Ovary (tissue), 9 donors: ENCODE measurements around the gene SIDT2. TPM values are rescaled to one million over a fixed set of nuclear protein-coding genes. Genes with fewer than 3 reads are reported as not detected.
A peak's percentile ranks its signal among the peaks of the same experiment; 100 is the strongest.

ENCODE experiments used
- DNase-seq, 5 donors: peaks; one replicate each; pipeline ENCODE4 v3.0.0-alpha.2; 2019 to 2020
- H3K27ac ChIP-seq, 2 donors: fragments of 200-600 bp; one replicate each; pipeline versions ENCODE4 v1.5.1 to v1.8.0; 2019 to 2022
- H3K27me3 ChIP-seq: fragments of 200-600 bp; one replicate; pipeline ENCODE4 v1.8.0; 2022
- H3K36me3 ChIP-seq: fragments of 200-600 bp; sonication (generic); one replicate; pipeline ENCODE4 v1.5.1; 2019
- H3K4me1 ChIP-seq: one replicate; pipeline ENCODE4 v1.8.1; 2013; ENCODE audit warnings: mild to moderate bottlenecking, moderate library complexity; ENCODE audit not compliant: insufficient read depth
- H3K4me3 ChIP-seq: fragments of 200-600 bp; sonication (generic); one replicate; pipeline ENCODE4 v1.5.1; 2017
- H3K9me3 ChIP-seq, 2 donors: fragments of 200-600 bp in 1 of 2; sonication (generic) in 1 of 2; one replicate each; pipeline versions ENCODE4 v1.5.1 to v1.8.1; 2013 to 2019; ENCODE audit warnings: mild to moderate bottlenecking in 1 of 2, moderate library complexity in 1 of 2
- CTCF ChIP-seq, 3 donors: fragments of 450-650 bp in 2 of 3; fragments of 200-600 bp in 1 of 3; IDR thresholded peaks; one replicate each; pipeline versions ENCODE4 v1.5.1 to v1.8.0; 2016 to 2022; ENCODE audit warnings: antibody characterized with exemption in 3 of 3, mild to moderate bottlenecking in 1 of 3
- EP300 ChIP-seq: sonication (generic); formaldehyde crosslinking; IDR thresholded peaks from one replicate; pipeline ENCODE4 v1.6.1; 2017; ENCODE audit warnings: antibody characterized with exemption
- POLR2A ChIP-seq: fragments of 450-650 bp; IDR thresholded peaks from one replicate; pipeline ENCODE4 v1.6.1; 2017; ENCODE audit warnings: antibody characterized with exemption, mild to moderate bottlenecking, moderate library complexity
- WGBS, 3 donors: extraction: QIAGEN DNeasy Blood & Tissue Kit in 1 of 3; methylation state at CpG; one replicate each; pipeline versions ENCODE4 v1.1.5 to v1.1.7; 2013 to 2017; 5-methylcytosine and 5-hydroxymethylcytosine counted together
- intact Hi-C, 4 donors: fragments of 100-400 bp; cut with DNase I; formaldehyde crosslinking; loops; one replicate each; pipeline versions ENCODE4 v1.11.0 to v1.15.1; 2022 to 2023
- polyA plus RNA-seq, 2 donors: library from polyadenylated mRNA; stranded (reverse); fragments of 200-250 nt in 1 of 2; fragments of 350-450 nt in 1 of 2; fragmentation: Illumina TruSeq in 1 of 2; extraction: RNeasy Lipid Tissue Mini Kit (QIAGEN cat#74804) in 1 of 2; gene quantifications; one replicate each; pipeline ENCODE4 v1.2.3, GENCODE V29; 2013 to 2014
- total RNA-seq, 7 donors: library from RNA; depleted of rRNA in 2 of 7; stranded (reverse); fragments of >200 nt in 2 of 7; fragmentation: NEBNext Ultra II Directional in 3 of 7; extraction: Animal tissue kit (Norgen Biotek cat#: 25700) in 3 of 7; gene quantifications; one replicate each; pipeline versions ENCODE4 v1.1.0 to v1.2.4, GENCODE V29; 2016 to 2023
- donor health status: DM: no; HTN: no; CAD: no; lungs with moderate emphysema.
- donor health status: DM: no; HTN: no; CAD: no.
- donor health status: Bipolar disorder and iron deficiency.
- donor health status: DM: yes; HTN: yes; CAD: no.
- donor health status: DM: no; HTN: no; CAD: no.
- donor health status: DM: yes; HTN: yes; CAD: no.

SIDT2 gene
- total and polyA plus RNA-seq, 9 donors = 36.5 to 141 (median 73.7) TPM

- TF ChIP-seq POLR2A = no peak
- TF ChIP-seq CTCF (IDR thresholded peaks at IDR 0.05) = peak; percentile 54 to 84 (median 80)
- TF ChIP-seq EP300 = no peak
- DNase-seq = peak in 2 of 5 donors; percentile 51 to 53
- Histone ChIP-seq H3K4me3 (no peak overlapping the region), H3K27me3 (no peaks in the 10 kb centered on the region), H3K4me1 (peaks cover 4% of the 10 kb centered on the region), H3K27ac (no peak overlapping the region), H3K36me3 (no peaks in the 10 kb centered on the region), H3K9me3 (no peaks in the 10 kb centered on the region)
- 63 to 65% (median 65%) methylated on average over 19 of the region's 19 CpGs for WGBS, 3 donors
- intact Hi-C loops = loop anchor here (5.0 to 10.0 kb wide), 10 partner anchors 44 to 494 kb away; partner anchors contain the start of genes APOA5 (in 1 of the 4), SIDT2 (in 1 of the 4) and SIK3 (in 1 of the 4)
Measured at GRCh38 chr11:117226388-117227385, 48.1 kb downstream of the SIDT2 start.

GRCh38 chr11:117228091-117228490 lies 49.5 kb downstream of the SIDT2 start:
- Histone ChIP-seq H3K27me3 (no peaks in the 10 kb centered on the region), H3K36me3 (no peaks in the 10 kb centered on the region), H3K9me3 (no peaks in the 10 kb centered on the region), H3K27ac (no peak overlapping the region), H3K4me1 (peaks cover 1% of the 10 kb centered on the region), H3K4me3 (no peak overlapping the region)
- 91 to 95% (median 92%) methylated on average over 11 of the region's 11 CpGs for WGBS, 3 donors
- intact Hi-C loops = loop anchor here (5.0 to 10.0 kb wide), 10 partner anchors 46 to 496 kb away; partner anchors contain the start of genes APOA5 (in 1 of the 4), SIDT2 (in 1 of the 4) and SIK3 (in 1 of the 4)
- DNase-seq = no peak
- TF ChIP-seq CTCF (IDR thresholded peaks at IDR 0.05) (no peak), EP300 (no peak), POLR2A (no peak)

GRCh38 chr11:117229411-117229810 lies 50.9 kb downstream of the SIDT2 start:
- TF ChIP-seq POLR2A (no peak), EP300 (no peak), CTCF (IDR thresholded peaks at IDR 0.05) (no peak)
- H3K4me3 ChIP-seq = no peak overlapping the region
- no peak overlapping the region for H3K27ac ChIP-seq
- H3K9me3 ChIP-seq = no peaks in the 10 kb centered on the region
- no peak for DNase-seq
- intact Hi-C loops = loop anchor here (5.0 to 10.0 kb wide), 10 partner anchors 47 to 497 kb away; partner anchors contain the start of genes APOA5 (in 1 of the 4), SIDT2 (in 1 of the 4) and SIK3 (in 1 of the 4)
- 91 to 95% (median 93%) methylated on average over 10 to 12 of the region's 12 CpGs for WGBS, 3 donors
- no peaks in the 10 kb centered on the region for H3K27me3 ChIP-seq
- H3K36me3 ChIP-seq = no peaks in the 10 kb centered on the region
- H3K4me1 ChIP-seq = peaks cover 1% of the 10 kb centered on the region

- WGBS, 3 donors = 78 to 84% (median 80%) methylated on average over 5 of the region's 5 CpGs
Measured at GRCh38 chr11:117229931-117230285, 51.4 kb downstream of the SIDT2 start.

More at GRCh38 chr11:117229931-117230285, 51.4 kb downstream of the SIDT2 start:
- no peaks in the 10 kb centered on the region for H3K27me3 ChIP-seq
- TF ChIP-seq CTCF (IDR thresholded peaks at IDR 0.05) (no peak), EP300 (no peak), POLR2A (no peak)
- no peaks in the 10 kb centered on the region for H3K9me3 ChIP-seq
- H3K27ac ChIP-seq = no peak overlapping the region
- peaks cover 1% of the 10 kb centered on the region for H3K4me1 ChIP-seq
- intact Hi-C loops = loop anchor here (5.0 to 10.0 kb wide), 14 partner anchors 48 to 498 kb away; partner anchors contain the start of genes APOA5 (in 2 of the 4), BACE1 (in 2 of the 4), CEP164 (in 1 of the 4) and SIDT2 (in 1 of the 4)
- no peak overlapping the region for H3K4me3 ChIP-seq
- DNase-seq = no peak
- no peaks in the 10 kb centered on the region for H3K36me3 ChIP-seq
